WTC11 (cell line): Measurements from ENCODE around the gene AKAP6. TPM values are rescaled to one million over a fixed set of nuclear protein-coding genes. Genes with fewer than 3 reads are reported as not detected.

Experiments
- ATAC-seq: fragments of 200-7000 bp; cut with Tn5 transposase; 2 replicates; pipeline ENCODE4 v1.10.0; 2021; ENCODE audit warnings: mild to moderate bottlenecking, moderate library complexity
- CTCF ChIA-PET: fragments of 300-600 bp; sonication (Branson Sonifier 250); formaldehyde crosslinking; loops from one replicate; lab custom pipeline; 2021; ENCODE audit warnings: antibody characterized with exemption; lab: Charles Lee
- POLR2A ChIA-PET: fragments of 350-600 bp; sonication (Branson Sonifier 250); formaldehyde crosslinking; loops from one replicate; lab custom pipeline; 2021; ENCODE audit warnings: antibody characterized with exemption; lab: Charles Lee
- DNase-seq: peaks from one replicate; pipeline ENCODE4 v3.0.0; 2021; ENCODE audit warnings: low spot score
- H3K27ac Mint-ChIP-seq: 2 replicates; pipeline ENCODE4 v1.8.0; 2021; ENCODE audit warnings: mixed read lengths
- H3K27me3 Mint-ChIP-seq: 2 replicates; pipeline ENCODE4 v1.8.0; 2021; ENCODE audit warnings: low read depth, mild to moderate bottlenecking, moderate library complexity, mixed read lengths
- H3K36me3 Mint-ChIP-seq: 2 replicates; pipeline ENCODE4 v1.8.0; 2021; ENCODE audit warnings: mixed read lengths
- H3K4me1 Mint-ChIP-seq: 2 replicates; pipeline ENCODE4 v1.8.0; 2022; ENCODE audit warnings: mixed read lengths
- H3K4me3 Mint-ChIP-seq: 2 replicates; pipeline ENCODE4 v1.8.0; 2021; ENCODE audit warnings: mild to moderate bottlenecking, moderate library complexity, mixed read lengths
- H3K9me3 Mint-ChIP-seq: 2 replicates; pipeline ENCODE4 v1.8.0; 2021; ENCODE audit warnings: mixed read lengths
- CREM ChIP-seq: sonication (generic); formaldehyde crosslinking; IDR thresholded peaks from 2 replicates; pipeline ENCODE4 v1.8.1; 2022; ENCODE audit warnings: mild to moderate bottlenecking, missing genetic modification reagents, moderate library complexity
- ELF4 ChIP-seq: sonication (generic); formaldehyde crosslinking; IDR thresholded peaks from 2 replicates; pipeline ENCODE4 v1.8.1; 2022; ENCODE audit warnings: low read depth, mild to moderate bottlenecking, moderate library complexity, missing genetic modification reagents
- ESRRA ChIP-seq: sonication (generic); formaldehyde crosslinking; IDR thresholded peaks from 2 replicates; pipeline ENCODE4 v1.8.1; 2022; ENCODE audit warnings: mild to moderate bottlenecking, missing genetic modification reagents, borderline replicate concordance
- GRHL2 ChIP-seq: fragments of 250-450 bp; sonication (Bioruptor Pico); IDR thresholded peaks from 2 replicates; pipeline ENCODE4 v1.8.0; 2022; ENCODE audit warnings: mild to moderate bottlenecking, moderate library complexity; ENCODE audit not compliant: insufficient replicate concordance, severe bottlenecking
- IRF2 ChIP-seq: sonication (generic); formaldehyde crosslinking; IDR thresholded peaks from 2 replicates; pipeline ENCODE4 v1.8.0; 2022; ENCODE audit warnings: low read depth, missing genetic modification reagents, borderline replicate concordance
- RELA ChIP-seq: sonication (generic); formaldehyde crosslinking; IDR thresholded peaks from 2 replicates; pipeline ENCODE4 v1.8.1; 2022; ENCODE audit warnings: missing genetic modification reagents, mild to moderate bottlenecking, borderline replicate concordance
- TCF7 ChIP-seq: sonication (generic); formaldehyde crosslinking; IDR thresholded peaks from 2 replicates; pipeline ENCODE4 v1.8.0; 2022; ENCODE audit warnings: mild to moderate bottlenecking, low read depth, missing genetic modification reagents, moderate library complexity
- ZNF232 ChIP-seq: sonication (generic); formaldehyde crosslinking; IDR thresholded peaks from 2 replicates; pipeline ENCODE4 v1.8.0; 2022; ENCODE audit warnings: mild to moderate bottlenecking, missing genetic modification reagents
- total RNA-seq: library from RNA; stranded (reverse); gene quantifications from 3 replicates; pipeline ENCODE4 v1.2.3, GENCODE V29; 2021
- TF ChIP-seq, protein P1 (sequence below): sonication (generic); formaldehyde crosslinking; IDR thresholded peaks from 2 replicates; pipeline ENCODE4 v1.8.1; 2023; ENCODE audit warnings: mild to moderate bottlenecking, missing genetic modification reagents
- TF ChIP-seq, protein P2 (sequence below): sonication (generic); formaldehyde crosslinking; IDR thresholded peaks from 2 replicates; pipeline ENCODE4 v1.8.1; 2023; ENCODE audit warnings: mild to moderate bottlenecking, moderate library complexity, missing genetic modification reagents
- TF ChIP-seq, protein P3 (sequence below): fragments of 250-450 bp; sonication (Bioruptor Pico); conservative IDR thresholded peaks from 2 replicates; pipeline ENCODE4 v1.9.0; 2021; ENCODE audit warnings: mild to moderate bottlenecking
- TF ChIP-seq, protein P4 (sequence below): sonication (generic); formaldehyde crosslinking; IDR thresholded peaks from 2 replicates; pipeline ENCODE4 v1.8.1; 2022; ENCODE audit warnings: missing genetic modification reagents, borderline replicate concordance
- TF ChIP-seq, protein P5 (sequence below): sonication (generic); formaldehyde crosslinking; IDR thresholded peaks from 2 replicates; pipeline ENCODE4 v1.8.1; 2022; ENCODE audit warnings: mild to moderate bottlenecking, missing genetic modification reagents, moderate library complexity, borderline replicate concordance
- TF ChIP-seq, protein P6 (sequence below): sonication (generic); formaldehyde crosslinking; IDR thresholded peaks from 2 replicates; pipeline ENCODE4 v1.8.1; 2023; ENCODE audit warnings: mild to moderate bottlenecking, missing genetic modification reagents
- TF ChIP-seq, protein P7 (sequence below): fragments of 250-450 bp; sonication (Bioruptor Pico); IDR thresholded peaks from 2 replicates; pipeline ENCODE4 v1.9.0; 2021; ENCODE audit warnings: mild to moderate bottlenecking, borderline replicate concordance
- TF ChIP-seq, protein P8 (sequence below): sonication (generic); formaldehyde crosslinking; IDR thresholded peaks from 2 replicates; pipeline ENCODE4 v1.8.1; 2022; ENCODE audit warnings: low read depth, mild to moderate bottlenecking, moderate library complexity, missing genetic modification reagents, borderline replicate concordance

AKAP6 gene
- total RNA-seq, 1 experiment from 2014 or later = 0.63 TPM

DNA sequence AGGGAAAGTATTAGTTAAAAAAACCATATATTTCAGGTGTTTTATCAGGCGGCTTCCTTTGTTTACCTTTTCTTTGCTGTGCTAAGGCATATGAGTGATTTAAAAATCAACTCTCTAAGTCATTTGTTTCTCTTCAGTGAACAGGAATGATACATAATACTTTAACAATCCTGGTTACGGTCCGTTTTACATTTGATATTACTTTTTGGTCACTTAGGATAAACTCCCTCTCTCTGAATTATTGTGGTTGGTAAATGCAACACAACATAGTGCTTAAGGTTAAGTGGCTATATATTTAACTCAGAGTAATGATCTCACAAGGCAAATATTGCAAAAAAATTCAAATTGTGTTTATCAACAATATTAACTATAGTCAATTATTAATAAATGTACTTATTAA, 32.7 kb upstream of the AKAP6 start:
- ChIA-PET POLR2A (no interaction called here), CTCF (no interaction called here)
- Mint-ChIP-seq H3K4me3 (no peak overlapping the region), H3K9me3 (peaks cover 6% of the 10 kb centered on the region), H3K36me3 (peaks cover 6% of the 10 kb centered on the region), H3K27ac (no peak overlapping the region), H3K4me1 (no peaks in the 10 kb centered on the region), H3K27me3 (peaks cover 6% of the 10 kb centered on the region; the same call in 1 of the 2 replicates)
- DNase-seq (no peak), ATAC-seq (no peak)
- TF ChIP-seq IRF2 (CRISPR knock-in tag) (no peak), ELF4 (no peak)

DNA sequence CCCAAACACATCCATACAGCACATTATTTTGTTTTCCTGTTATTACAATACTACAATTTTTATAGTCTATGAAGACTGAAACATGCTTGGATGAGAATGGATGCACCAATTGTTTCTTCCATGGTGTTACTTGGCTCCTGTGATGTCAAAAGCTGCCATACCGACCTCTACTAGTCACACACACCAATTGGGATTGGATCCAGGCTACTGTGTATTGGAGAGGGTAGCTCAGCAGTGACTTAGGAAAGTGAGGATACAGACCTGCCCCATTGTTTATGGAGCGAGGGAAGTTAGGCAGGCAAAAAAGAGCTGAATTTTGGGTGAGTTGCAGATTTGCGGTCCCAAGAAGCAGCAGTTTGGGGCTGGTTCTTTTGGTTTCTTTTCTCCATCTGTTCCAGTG, 30.8 kb upstream of the AKAP6 start:
- Mint-ChIP-seq H3K9me3 (no peaks in the 10 kb centered on the region), H3K27me3 (peaks cover 6% of the 10 kb centered on the region; the same call in 1 of the 2 replicates), H3K27ac (no peak overlapping the region), H3K36me3 (no peaks in the 10 kb centered on the region), H3K4me3 (no peak overlapping the region), H3K4me1 (no peaks in the 10 kb centered on the region)
- ChIA-PET CTCF (interaction anchor here (0.8 kb wide), 1 partner anchor 262 kb away, joined by 3 read pairs; no protein-coding TSS in a partner anchor), POLR2A (no interaction called here)
- DNase-seq (no peak), ATAC-seq (peak; percentile 39; the same call in 1 of the 2 replicates)
- TF ChIP-seq, protein P1, sequence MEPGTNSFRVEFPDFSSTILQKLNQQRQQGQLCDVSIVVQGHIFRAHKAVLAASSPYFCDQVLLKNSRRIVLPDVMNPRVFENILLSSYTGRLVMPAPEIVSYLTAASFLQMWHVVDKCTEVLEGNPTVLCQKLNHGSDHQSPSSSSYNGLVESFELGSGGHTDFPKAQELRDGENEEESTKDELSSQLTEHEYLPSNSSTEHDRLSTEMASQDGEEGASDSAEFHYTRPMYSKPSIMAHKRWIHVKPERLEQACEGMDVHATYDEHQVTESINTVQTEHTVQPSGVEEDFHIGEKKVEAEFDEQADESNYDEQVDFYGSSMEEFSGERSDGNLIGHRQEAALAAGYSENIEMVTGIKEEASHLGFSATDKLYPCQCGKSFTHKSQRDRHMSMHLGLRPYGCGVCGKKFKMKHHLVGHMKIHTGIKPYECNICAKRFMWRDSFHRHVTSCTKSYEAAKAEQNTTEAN (CRISPR knock-in tag) = no peak
- TF ChIP-seq ZNF232 (CRISPR knock-in tag) = no peak
- no peak for TF ChIP-seq GRHL2 (CRISPR knock-in tag)
- TF ChIP-seq, protein P2, sequence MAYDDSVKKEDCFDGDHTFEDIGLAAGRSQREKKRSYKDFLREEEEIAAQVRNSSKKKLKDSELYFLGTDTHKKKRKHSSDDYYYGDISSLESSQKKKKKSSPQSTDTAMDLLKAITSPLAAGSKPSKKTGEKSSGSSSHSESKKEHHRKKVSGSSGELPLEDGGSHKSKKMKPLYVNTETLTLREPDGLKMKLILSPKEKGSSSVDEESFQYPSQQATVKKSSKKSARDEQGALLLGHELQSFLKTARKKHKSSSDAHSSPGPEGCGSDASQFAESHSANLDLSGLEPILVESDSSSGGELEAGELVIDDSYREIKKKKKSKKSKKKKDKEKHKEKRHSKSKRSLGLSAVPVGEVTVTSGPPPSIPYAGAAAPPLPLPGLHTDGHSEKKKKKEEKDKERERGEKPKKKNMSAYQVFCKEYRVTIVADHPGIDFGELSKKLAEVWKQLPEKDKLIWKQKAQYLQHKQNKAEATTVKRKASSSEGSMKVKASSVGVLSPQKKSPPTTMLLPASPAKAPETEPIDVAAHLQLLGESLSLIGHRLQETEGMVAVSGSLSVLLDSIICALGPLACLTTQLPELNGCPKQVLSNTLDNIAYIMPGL (CRISPR knock-in tag) = no peak
- TF ChIP-seq, protein P3, sequence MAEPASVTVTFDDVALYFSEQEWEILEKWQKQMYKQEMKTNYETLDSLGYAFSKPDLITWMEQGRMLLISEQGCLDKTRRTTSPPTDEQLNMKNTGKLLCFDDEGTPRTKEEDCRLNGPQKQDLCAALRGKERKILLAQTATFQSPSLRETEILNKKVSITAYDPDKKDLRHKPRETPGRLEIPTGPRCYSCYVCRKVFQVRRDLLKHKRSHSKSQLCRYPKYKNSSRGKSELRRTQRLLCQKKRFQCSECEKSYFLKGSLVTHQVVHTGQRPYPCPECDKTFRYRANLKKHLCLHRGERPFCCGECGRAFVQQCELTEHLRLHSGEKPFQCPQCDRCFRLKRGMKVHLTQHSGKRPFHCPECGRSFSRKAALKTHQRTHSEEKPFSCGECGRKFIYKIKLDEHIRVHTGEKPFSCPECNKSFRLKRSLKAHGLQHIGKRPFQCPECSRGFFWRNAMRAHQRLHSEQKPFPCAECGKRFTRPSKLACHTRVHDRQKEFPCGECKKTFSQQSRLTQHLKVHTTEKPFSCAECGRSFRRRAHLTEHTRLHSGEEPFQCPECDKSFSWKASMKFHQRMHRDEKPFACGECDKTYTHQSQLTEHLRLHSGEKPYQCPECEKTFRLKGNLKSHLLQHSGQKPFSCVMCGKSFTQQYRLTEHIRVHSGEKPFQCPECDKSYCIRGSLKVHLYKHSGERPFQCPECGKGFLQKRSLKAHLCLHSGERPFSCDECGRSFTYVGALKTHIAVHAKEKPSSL (CRISPR knock-in tag) = no peak
- no peak for TF ChIP-seq ESRRA
- TF ChIP-seq TCF7 = no peak
- TF ChIP-seq CREM (CRISPR knock-in tag) = no peak
- TF ChIP-seq, protein P4, sequence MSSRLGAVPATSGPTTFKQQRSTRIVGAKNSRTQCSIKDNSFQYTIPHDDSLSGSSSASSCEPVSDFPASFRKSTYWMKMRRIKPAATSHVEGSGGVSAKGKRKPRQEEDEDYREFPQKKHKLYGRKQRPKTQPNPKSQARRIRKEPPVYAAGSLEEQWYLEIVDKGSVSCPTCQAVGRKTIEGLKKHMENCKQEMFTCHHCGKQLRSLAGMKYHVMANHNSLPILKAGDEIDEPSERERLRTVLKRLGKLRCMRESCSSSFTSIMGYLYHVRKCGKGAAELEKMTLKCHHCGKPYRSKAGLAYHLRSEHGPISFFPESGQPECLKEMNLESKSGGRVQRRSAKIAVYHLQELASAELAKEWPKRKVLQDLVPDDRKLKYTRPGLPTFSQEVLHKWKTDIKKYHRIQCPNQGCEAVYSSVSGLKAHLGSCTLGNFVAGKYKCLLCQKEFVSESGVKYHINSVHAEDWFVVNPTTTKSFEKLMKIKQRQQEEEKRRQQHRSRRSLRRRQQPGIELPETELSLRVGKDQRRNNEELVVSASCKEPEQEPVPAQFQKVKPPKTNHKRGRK = no peak
- TF ChIP-seq, protein P5, sequence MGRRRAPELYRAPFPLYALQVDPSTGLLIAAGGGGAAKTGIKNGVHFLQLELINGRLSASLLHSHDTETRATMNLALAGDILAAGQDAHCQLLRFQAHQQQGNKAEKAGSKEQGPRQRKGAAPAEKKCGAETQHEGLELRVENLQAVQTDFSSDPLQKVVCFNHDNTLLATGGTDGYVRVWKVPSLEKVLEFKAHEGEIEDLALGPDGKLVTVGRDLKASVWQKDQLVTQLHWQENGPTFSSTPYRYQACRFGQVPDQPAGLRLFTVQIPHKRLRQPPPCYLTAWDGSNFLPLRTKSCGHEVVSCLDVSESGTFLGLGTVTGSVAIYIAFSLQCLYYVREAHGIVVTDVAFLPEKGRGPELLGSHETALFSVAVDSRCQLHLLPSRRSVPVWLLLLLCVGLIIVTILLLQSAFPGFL (CRISPR knock-in tag) = no peak
- TF ChIP-seq, protein P6, sequence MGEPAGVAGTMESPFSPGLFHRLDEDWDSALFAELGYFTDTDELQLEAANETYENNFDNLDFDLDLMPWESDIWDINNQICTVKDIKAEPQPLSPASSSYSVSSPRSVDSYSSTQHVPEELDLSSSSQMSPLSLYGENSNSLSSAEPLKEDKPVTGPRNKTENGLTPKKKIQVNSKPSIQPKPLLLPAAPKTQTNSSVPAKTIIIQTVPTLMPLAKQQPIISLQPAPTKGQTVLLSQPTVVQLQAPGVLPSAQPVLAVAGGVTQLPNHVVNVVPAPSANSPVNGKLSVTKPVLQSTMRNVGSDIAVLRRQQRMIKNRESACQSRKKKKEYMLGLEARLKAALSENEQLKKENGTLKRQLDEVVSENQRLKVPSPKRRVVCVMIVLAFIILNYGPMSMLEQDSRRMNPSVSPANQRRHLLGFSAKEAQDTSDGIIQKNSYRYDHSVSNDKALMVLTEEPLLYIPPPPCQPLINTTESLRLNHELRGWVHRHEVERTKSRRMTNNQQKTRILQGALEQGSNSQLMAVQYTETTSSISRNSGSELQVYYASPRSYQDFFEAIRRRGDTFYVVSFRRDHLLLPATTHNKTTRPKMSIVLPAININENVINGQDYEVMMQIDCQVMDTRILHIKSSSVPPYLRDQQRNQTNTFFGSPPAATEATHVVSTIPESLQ = no peak
- TF ChIP-seq, protein P7, sequence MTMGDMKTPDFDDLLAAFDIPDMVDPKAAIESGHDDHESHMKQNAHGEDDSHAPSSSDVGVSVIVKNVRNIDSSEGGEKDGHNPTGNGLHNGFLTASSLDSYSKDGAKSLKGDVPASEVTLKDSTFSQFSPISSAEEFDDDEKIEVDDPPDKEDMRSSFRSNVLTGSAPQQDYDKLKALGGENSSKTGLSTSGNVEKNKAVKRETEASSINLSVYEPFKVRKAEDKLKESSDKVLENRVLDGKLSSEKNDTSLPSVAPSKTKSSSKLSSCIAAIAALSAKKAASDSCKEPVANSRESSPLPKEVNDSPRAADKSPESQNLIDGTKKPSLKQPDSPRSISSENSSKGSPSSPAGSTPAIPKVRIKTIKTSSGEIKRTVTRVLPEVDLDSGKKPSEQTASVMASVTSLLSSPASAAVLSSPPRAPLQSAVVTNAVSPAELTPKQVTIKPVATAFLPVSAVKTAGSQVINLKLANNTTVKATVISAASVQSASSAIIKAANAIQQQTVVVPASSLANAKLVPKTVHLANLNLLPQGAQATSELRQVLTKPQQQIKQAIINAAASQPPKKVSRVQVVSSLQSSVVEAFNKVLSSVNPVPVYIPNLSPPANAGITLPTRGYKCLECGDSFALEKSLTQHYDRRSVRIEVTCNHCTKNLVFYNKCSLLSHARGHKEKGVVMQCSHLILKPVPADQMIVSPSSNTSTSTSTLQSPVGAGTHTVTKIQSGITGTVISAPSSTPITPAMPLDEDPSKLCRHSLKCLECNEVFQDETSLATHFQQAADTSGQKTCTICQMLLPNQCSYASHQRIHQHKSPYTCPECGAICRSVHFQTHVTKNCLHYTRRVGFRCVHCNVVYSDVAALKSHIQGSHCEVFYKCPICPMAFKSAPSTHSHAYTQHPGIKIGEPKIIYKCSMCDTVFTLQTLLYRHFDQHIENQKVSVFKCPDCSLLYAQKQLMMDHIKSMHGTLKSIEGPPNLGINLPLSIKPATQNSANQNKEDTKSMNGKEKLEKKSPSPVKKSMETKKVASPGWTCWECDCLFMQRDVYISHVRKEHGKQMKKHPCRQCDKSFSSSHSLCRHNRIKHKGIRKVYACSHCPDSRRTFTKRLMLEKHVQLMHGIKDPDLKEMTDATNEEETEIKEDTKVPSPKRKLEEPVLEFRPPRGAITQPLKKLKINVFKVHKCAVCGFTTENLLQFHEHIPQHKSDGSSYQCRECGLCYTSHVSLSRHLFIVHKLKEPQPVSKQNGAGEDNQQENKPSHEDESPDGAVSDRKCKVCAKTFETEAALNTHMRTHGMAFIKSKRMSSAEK (CRISPR knock-in tag) = no peak
- TF ChIP-seq, protein P8, sequence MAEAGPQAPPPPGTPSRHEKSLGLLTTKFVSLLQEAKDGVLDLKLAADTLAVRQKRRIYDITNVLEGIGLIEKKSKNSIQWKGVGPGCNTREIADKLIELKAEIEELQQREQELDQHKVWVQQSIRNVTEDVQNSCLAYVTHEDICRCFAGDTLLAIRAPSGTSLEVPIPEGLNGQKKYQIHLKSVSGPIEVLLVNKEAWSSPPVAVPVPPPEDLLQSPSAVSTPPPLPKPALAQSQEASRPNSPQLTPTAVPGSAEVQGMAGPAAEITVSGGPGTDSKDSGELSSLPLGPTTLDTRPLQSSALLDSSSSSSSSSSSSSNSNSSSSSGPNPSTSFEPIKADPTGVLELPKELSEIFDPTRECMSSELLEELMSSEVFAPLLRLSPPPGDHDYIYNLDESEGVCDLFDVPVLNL (CRISPR knock-in tag) = no peak
- no peak for TF ChIP-seq RELA (CRISPR knock-in tag)
